AG04450 (cell line): ENCODE results near the gene KCNJ11. TPM values are rescaled to one million over a fixed set of nuclear protein-coding genes. Genes with fewer than 3 reads are reported as not detected.

Experiments
- CTCF ChIA-PET: fragments of 300-600, 350-600 bp; formaldehyde crosslinking; extraction: SDS; loops from one replicate; lab custom pipeline; 2022; ENCODE audit warnings: antibody characterized with exemption, inconsistent platforms; lab: Charles Lee
- POLR2A ChIA-PET: fragments of 350-600 bp; formaldehyde crosslinking; extraction: SDS; loops from one replicate; lab custom pipeline; 2021; ENCODE audit warnings: antibody characterized with exemption, inconsistent platforms; lab: Yijun Ruan, JAX
- DNase-seq: peaks from one replicate; pipeline ENCODE4 v3.0.0-alpha.2; 2011; ENCODE audit warnings: low read depth, low spot score
- H3K27ac ChIP-seq: one replicate; pipeline ENCODE4 v1.5.1; 2012; ENCODE audit warnings: low read depth, low read length, control low read depth
- H3K27me3 ChIP-seq: one replicate; pipeline ENCODE4 v1.6.0; 2012; ENCODE audit warnings: low read length; ENCODE audit not compliant: control insufficient read depth, insufficient read depth
- H3K4me3 ChIP-seq: 2 replicates; pipeline ENCODE4 v1.5.1; 2011; ENCODE audit warnings: mild to moderate bottlenecking, low read depth, low read length, control low read depth
- H3K9me3 ChIP-seq: 2 replicates; pipeline ENCODE4 v1.5.1; 2012; ENCODE audit warnings: low read length; ENCODE audit not compliant: control insufficient read depth, insufficient read depth
- polyA plus RNA-seq: library from polyadenylated mRNA; depleted of rRNA; stranded (reverse); fragments of >200 nt; gene quantifications from 2 replicates; pipeline ENCODE4 v1.2.3, GENCODE V29; 2011
- TF ChIP-seq, protein P1 (sequence below): IDR thresholded peaks from 2 replicates; pipeline ENCODE4 v1.5.1; 2011; ENCODE audit warnings: low read depth, low read length, control low read depth, inconsistent platforms

KCNJ11 gene
- polyA plus RNA-seq, 1 experiment: not detected

DNA sequence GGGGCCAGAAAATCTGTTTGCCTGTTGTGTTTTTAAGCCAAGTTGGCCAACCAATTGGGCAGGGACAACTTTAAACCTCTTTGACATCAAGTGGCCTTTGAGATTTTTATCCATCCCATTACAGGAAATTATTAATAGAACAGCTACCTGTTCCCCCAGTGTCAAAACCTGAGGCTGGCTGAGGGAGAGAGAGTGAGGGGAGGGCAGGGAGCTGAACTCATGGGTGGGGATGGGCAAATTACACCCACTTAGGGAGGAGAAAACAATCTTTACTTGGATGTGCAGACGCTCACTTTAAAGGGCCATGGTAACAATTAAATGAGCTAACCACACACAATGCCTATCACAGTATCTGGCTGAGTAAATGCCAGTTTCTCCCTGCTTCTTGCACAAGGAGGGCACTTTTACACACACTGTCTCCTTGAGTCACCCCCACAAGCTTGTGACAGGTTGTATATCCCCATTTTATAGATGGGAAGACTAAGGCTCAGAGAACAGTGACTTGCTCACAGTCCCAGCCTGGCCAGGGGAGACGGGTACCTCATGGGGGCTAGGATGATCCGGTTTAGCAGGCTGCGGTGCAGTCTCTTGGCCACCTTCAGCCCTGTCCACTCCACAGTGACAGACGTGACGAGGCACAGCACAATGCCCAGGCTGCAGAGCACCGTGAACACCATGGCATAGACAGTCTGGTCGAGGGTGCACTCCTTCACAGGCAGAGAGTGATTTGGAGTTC is 17.8 kb upstream of the KCNJ11 start:
- Histone ChIP-seq H3K27ac (no peak overlapping the region), H3K27me3 (no peaks in the 10 kb centered on the region), H3K9me3 (no peaks in the 10 kb centered on the region; the same call in 1 of the 2 replicates), H3K4me3 (no peak overlapping the region)
- ChIA-PET CTCF (no interaction called here), POLR2A (no interaction called here)
- TF ChIP-seq, protein P1, sequence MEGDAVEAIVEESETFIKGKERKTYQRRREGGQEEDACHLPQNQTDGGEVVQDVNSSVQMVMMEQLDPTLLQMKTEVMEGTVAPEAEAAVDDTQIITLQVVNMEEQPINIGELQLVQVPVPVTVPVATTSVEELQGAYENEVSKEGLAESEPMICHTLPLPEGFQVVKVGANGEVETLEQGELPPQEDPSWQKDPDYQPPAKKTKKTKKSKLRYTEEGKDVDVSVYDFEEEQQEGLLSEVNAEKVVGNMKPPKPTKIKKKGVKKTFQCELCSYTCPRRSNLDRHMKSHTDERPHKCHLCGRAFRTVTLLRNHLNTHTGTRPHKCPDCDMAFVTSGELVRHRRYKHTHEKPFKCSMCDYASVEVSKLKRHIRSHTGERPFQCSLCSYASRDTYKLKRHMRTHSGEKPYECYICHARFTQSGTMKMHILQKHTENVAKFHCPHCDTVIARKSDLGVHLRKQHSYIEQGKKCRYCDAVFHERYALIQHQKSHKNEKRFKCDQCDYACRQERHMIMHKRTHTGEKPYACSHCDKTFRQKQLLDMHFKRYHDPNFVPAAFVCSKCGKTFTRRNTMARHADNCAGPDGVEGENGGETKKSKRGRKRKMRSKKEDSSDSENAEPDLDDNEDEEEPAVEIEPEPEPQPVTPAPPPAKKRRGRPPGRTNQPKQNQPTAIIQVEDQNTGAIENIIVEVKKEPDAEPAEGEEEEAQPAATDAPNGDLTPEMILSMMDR: no peak
- DNase-seq: no peak

DNA sequence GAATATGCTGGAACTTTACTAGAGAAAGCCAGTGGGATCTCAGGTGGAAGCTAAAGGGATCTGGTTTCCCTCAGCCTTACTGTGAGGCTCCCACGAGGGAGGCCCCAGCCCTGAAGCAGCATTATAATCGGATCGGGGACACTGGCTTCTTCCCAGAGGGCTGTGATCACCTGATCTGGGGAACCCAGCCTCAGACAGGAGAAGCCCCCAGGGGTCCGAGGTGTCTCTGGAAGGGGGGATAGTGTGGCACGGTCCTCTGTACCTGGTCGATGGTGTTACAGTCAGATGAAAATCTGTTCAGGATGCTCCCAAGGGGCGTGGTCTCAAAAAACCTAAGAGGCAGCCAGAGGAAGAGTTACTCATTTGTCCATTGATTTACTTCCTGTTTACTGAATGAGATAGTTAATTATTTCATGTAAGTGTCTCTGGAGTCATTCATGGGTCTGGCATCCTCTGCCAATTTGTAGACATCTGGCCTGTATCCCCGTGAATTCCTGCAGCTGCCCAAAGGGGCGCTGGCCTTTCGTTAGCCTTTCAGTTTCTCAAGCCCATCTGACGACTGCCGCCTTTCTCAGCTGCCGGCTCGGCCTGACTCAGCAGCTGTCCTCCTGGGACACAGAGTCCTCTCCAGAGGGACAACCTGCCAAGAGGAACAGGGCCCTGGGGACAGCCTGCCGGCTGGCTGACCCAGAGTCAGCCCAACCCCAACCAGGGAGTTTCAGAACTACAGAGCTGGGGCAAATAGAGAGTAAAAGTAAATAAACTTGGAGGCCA is 17.0 kb upstream of the KCNJ11 start:
- TF ChIP-seq, protein P1: 0 out of 2 replicates have a peak, but pooled peaks have one; percentile 8
- ChIA-PET CTCF (no interaction called here), POLR2A (no interaction called here)
- H3K27ac ChIP-seq: no peak overlapping the region
- H3K4me3 ChIP-seq: no peak overlapping the region
- H3K9me3 ChIP-seq: no peaks in the 10 kb centered on the region; the same call in 1 of the 2 replicates
- no peak for DNase-seq
- no peaks in the 10 kb centered on the region for H3K27me3 ChIP-seq

DNA sequence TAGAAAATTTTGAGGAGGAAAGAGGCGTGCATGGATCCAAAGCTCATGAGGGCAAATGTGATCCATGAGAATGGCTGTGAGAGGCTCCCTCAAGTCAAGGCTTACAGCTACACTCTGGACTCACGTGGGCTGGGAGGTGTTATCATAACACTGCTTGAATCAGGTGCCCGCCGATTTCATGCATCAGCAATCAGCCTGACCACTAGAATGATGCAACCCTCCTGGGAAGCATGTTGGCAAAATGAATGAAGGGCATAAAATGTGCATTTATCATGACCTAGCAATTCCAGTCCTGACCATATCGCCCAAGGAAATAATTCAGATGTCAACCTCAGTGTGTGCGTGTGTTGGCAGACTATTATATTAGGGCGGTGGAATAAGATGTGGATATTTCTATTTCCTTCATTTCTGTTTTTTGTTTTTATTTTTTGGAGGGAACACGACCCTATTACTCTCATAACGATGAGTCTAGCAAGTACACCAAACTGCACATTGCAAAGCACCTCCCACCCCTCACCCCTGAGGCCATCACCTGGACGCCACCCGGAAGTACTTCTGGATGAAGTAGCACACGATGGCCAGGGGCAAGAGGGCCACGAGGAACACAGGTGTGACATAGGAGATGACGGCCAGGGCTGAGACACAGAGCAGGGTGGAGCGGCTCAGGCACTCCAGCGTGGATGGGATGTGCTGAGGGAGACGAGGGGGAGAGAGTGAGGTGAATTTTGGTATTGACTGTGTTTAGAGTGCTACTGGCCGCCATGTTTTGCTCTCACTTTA is 15.7 kb upstream of the KCNJ11 start:
- Histone ChIP-seq H3K4me3 (no peak overlapping the region), H3K27me3 (no peaks in the 10 kb centered on the region), H3K27ac (no peak overlapping the region), H3K9me3 (no peaks in the 10 kb centered on the region; the same call in 1 of the 2 replicates)
- TF ChIP-seq, protein P1: no peak
- CTCF ChIA-PET: interaction anchor here (1.2 kb wide), 1 partner anchor 20 kb away, joined by 4 read pairs; no protein-coding TSS in a partner anchor
- POLR2A ChIA-PET: no interaction called here
- DNase-seq: no peak

DNA sequence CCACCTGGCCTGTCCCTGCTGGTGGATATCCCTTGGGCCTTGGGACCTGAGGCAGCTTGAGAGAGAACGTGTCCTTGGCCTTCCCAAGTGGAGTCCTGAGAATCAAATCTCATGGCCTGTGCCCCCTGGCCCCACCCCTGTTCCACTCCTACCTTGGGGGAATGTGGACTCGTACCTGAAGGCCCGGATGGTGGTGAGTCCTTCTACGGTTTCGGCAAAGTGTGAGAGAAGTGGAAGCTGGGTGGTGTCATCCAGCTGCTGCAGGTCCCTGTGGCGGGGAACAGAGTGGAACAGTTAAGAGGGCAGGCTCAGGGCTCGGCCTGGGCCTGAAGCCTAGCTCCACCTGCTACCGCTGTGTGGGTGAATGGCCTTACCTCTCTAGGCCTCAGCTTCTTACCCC is 14.0 kb upstream of the KCNJ11 start:
- Histone ChIP-seq H3K27ac (no peak overlapping the region), H3K4me3 (no peak overlapping the region), H3K27me3 (peaks cover 4% of the 10 kb centered on the region), H3K9me3 (no peaks in the 10 kb centered on the region; the same call in 1 of the 2 replicates)
- DNase-seq: no peak
- CTCF ChIA-PET: no interaction called here
- POLR2A ChIA-PET: no interaction called here
- TF ChIP-seq, protein P1: no peak
